Right lobe of liver (tissue), 4 donors: Measurements from ENCODE around the gene GID8.

Experiments
- CTCF ChIP-seq, 4 donors: fragments of 200-600 bp in 3 of 4; fragments of 450-650 bp in 1 of 4; IDR thresholded peaks; one replicate each; pipeline versions ENCODE4 v1.5.1 to v1.8.0; 2016 to 2022; ENCODE audit warnings: antibody characterized with exemption in 4 of 4, mild to moderate bottlenecking in 2 of 4
- POLR2A ChIP-seq: fragments of 450-650 bp; IDR thresholded peaks from one replicate; pipeline ENCODE4 v1.6.1; 2017; ENCODE audit warnings: antibody characterized with exemption, mild to moderate bottlenecking
- donor health status: DM: no; HTN: no; CAD: no.
- donor health status: DM: no; HTN: no; CAD: no.
- donor health status: DM: no; HTN: yes; CAD: no.

GRCh38 chr20:62950741-62951140 is 12.8 kb downstream of the GID8 start:
- TF ChIP-seq CTCF (IDR thresholded peaks at IDR 0.05) (no peak), POLR2A (no peak)
